HEK293 (cell line): ENCODE measurements around the gene KIFBP.

Experiments
- GLI4 ChIP-seq: fragments of 450-650 bp; formaldehyde crosslinking; IDR thresholded peaks from 2 replicates; pipeline ENCODE4 v1.5.1; 2016; ENCODE audit warnings: missing biosample characterization, missing genetic modification characterization
- IKZF3 ChIP-seq: fragments of 450-650 bp; IDR thresholded peaks from 2 replicates; pipeline ENCODE4 v1.5.0; 2018; ENCODE audit warnings: missing biosample characterization, mild to moderate bottlenecking, missing genetic modification characterization, moderate library complexity
- KLF16 ChIP-seq: fragments of 450-650 bp; formaldehyde crosslinking; IDR thresholded peaks from 2 replicates; pipeline ENCODE4 v1.5.1; 2017; ENCODE audit warnings: missing biosample characterization, missing genetic modification characterization
- KLF9 ChIP-seq: fragments of 450-650 bp; formaldehyde crosslinking; IDR thresholded peaks from 2 replicates; pipeline ENCODE4 v1.5.1; 2016; ENCODE audit warnings: missing biosample characterization, missing genetic modification characterization, low read depth
- PRDM6 ChIP-seq: fragments of 450-650 bp; formaldehyde crosslinking; IDR thresholded peaks from 2 replicates; pipeline ENCODE4 v1.5.1; 2017; ENCODE audit warnings: missing biosample characterization, missing genetic modification characterization
- SCRT1 ChIP-seq: fragments of 450-650 bp; formaldehyde crosslinking; IDR thresholded peaks from 2 replicates; pipeline ENCODE4 v1.5.1; 2016; ENCODE audit warnings: missing biosample characterization, missing genetic modification characterization, borderline replicate concordance
- SCRT2 ChIP-seq: fragments of 450-650 bp; formaldehyde crosslinking; IDR thresholded peaks from 2 replicates; pipeline ENCODE4 v1.5.1; 2016; ENCODE audit warnings: missing biosample characterization, missing genetic modification characterization
- YY1 ChIP-seq: fragments of 450-650 bp; formaldehyde crosslinking; IDR thresholded peaks from 2 replicates; pipeline ENCODE4 v1.5.1; 2018; ENCODE audit warnings: missing biosample characterization, missing genetic modification characterization
- ZBTB20 ChIP-seq: fragments of 450-650 bp; formaldehyde crosslinking; IDR thresholded peaks from 2 replicates; pipeline ENCODE4 v1.5.1; 2016; ENCODE audit warnings: missing biosample characterization, missing genetic modification characterization
- ZBTB26 ChIP-seq: fragments of 450-650 bp; formaldehyde crosslinking; optimal IDR thresholded peaks from 2 replicates; pipeline ENCODE3; 2016; ENCODE audit warnings: missing biosample characterization, mild to moderate bottlenecking, missing genetic modification characterization
- ZBTB48 ChIP-seq: fragments of 450-650 bp; formaldehyde crosslinking; IDR thresholded peaks from 2 replicates; pipeline ENCODE4 v1.5.1; 2016; ENCODE audit warnings: missing biosample characterization, missing genetic modification characterization
- ZEB2 ChIP-seq: fragments of 450-650 bp; formaldehyde crosslinking; IDR thresholded peaks from 2 replicates; pipeline ENCODE4 v1.5.1; 2016; ENCODE audit warnings: missing biosample characterization, missing genetic modification characterization
- ZNF157 ChIP-seq: fragments of 450-650 bp; formaldehyde crosslinking; IDR thresholded peaks from 2 replicates; pipeline ENCODE4 v1.5.1; 2016; ENCODE audit warnings: missing biosample characterization, missing genetic modification characterization
- ZNF169 ChIP-seq: fragments of 450-650 bp; formaldehyde crosslinking; IDR thresholded peaks from 2 replicates; pipeline ENCODE4 v1.5.1; 2016; ENCODE audit warnings: missing biosample characterization, missing genetic modification characterization
- ZNF19 ChIP-seq: fragments of 450-650 bp; formaldehyde crosslinking; IDR thresholded peaks from 2 replicates; pipeline ENCODE4; 2016; ENCODE audit warnings: missing biosample characterization, missing genetic modification characterization, low read depth
- ZNF26 ChIP-seq: fragments of 450-650 bp; formaldehyde crosslinking; IDR thresholded peaks from 2 replicates; pipeline ENCODE4 v1.5.1; 2016; ENCODE audit warnings: missing biosample characterization, missing genetic modification characterization
- ZNF324 ChIP-seq: fragments of 450-650 bp; formaldehyde crosslinking; IDR thresholded peaks from 2 replicates; pipeline ENCODE4 v1.5.1; 2016; ENCODE audit warnings: missing biosample characterization, missing genetic modification characterization
- ZNF354C ChIP-seq: fragments of 450-650 bp; formaldehyde crosslinking; IDR thresholded peaks from 2 replicates; pipeline ENCODE4 v1.5.1; 2016; ENCODE audit warnings: missing biosample characterization, missing genetic modification characterization, low read depth, borderline replicate concordance
- ZNF394 ChIP-seq: fragments of 450-650 bp; formaldehyde crosslinking; IDR thresholded peaks from 2 replicates; pipeline ENCODE4 v1.5.1; 2016; ENCODE audit warnings: missing biosample characterization, missing genetic modification characterization, mild to moderate bottlenecking, moderate library complexity, borderline replicate concordance
- ZNF423 ChIP-seq: fragments of 450-650 bp; formaldehyde crosslinking; IDR thresholded peaks from 2 replicates; pipeline ENCODE4 v1.5.1; 2016; ENCODE audit warnings: missing biosample characterization, missing genetic modification characterization
- ZNF433 ChIP-seq: fragments of 450-650 bp; formaldehyde crosslinking; IDR thresholded peaks from 2 replicates; pipeline ENCODE4 v1.5.1; 2016; ENCODE audit warnings: missing biosample characterization, missing genetic modification characterization, low read depth
- ZNF501 ChIP-seq: fragments of 450-650 bp; formaldehyde crosslinking; IDR thresholded peaks from 2 replicates; pipeline ENCODE4 v1.5.1; 2016; ENCODE audit warnings: missing biosample characterization, missing genetic modification characterization
- ZNF514 ChIP-seq: fragments of 450-650 bp; formaldehyde crosslinking; IDR thresholded peaks from 2 replicates; pipeline ENCODE4 v1.5.1; 2016; ENCODE audit warnings: missing biosample characterization, missing genetic modification characterization
- ZNF558 ChIP-seq: fragments of 450-650 bp; formaldehyde crosslinking; IDR thresholded peaks from 2 replicates; pipeline ENCODE4 v1.5.1; 2016; ENCODE audit warnings: missing biosample characterization, missing genetic modification characterization
- ZNF560 ChIP-seq: fragments of 450-650 bp; formaldehyde crosslinking; IDR thresholded peaks from 2 replicates; pipeline ENCODE4 v1.5.1; 2017; ENCODE audit warnings: missing biosample characterization, missing genetic modification characterization, borderline replicate concordance
- ZNF561 ChIP-seq: fragments of 450-650 bp; IDR thresholded peaks from 2 replicates; pipeline ENCODE4 v1.5.1; 2018; ENCODE audit warnings: missing biosample characterization, missing genetic modification characterization, borderline replicate concordance
- ZNF600 ChIP-seq: fragments of 450-650 bp; formaldehyde crosslinking; IDR thresholded peaks from 2 replicates; pipeline ENCODE4 v1.5.1; 2016; ENCODE audit warnings: missing biosample characterization, missing genetic modification characterization
- ZNF623 ChIP-seq: fragments of 450-650 bp; formaldehyde crosslinking; IDR thresholded peaks from 2 replicates; pipeline ENCODE4 v1.5.1; 2016; ENCODE audit warnings: missing biosample characterization, missing genetic modification characterization
- ZNF626 ChIP-seq: fragments of 450-650 bp; sonication (Bioruptor Pico); formaldehyde crosslinking; IDR thresholded peaks from 2 replicates; pipeline ENCODE4 v1.5.1; 2018; ENCODE audit warnings: missing biosample characterization, missing genetic modification characterization, inconsistent platforms
- ZNF639 ChIP-seq: fragments of 450-650 bp; formaldehyde crosslinking; IDR thresholded peaks from 2 replicates; pipeline ENCODE4 v1.5.1; 2016; ENCODE audit warnings: missing biosample characterization, missing genetic modification characterization
- ZNF645 ChIP-seq: fragments of 450-650 bp; formaldehyde crosslinking; IDR thresholded peaks from 2 replicates; pipeline ENCODE4; 2016; ENCODE audit warnings: missing biosample characterization, missing genetic modification characterization
- ZNF701 ChIP-seq: fragments of 450-650 bp; formaldehyde crosslinking; IDR thresholded peaks from 2 replicates; pipeline ENCODE4 v1.5.1; 2016; ENCODE audit warnings: missing biosample characterization, missing genetic modification characterization
- ZSCAN5A ChIP-seq: fragments of 450-650 bp; formaldehyde crosslinking; IDR thresholded peaks from 2 replicates; pipeline ENCODE4 v1.5.1; 2016; ENCODE audit warnings: missing biosample characterization, missing genetic modification characterization

The KIFBP gene

GRCh38 chr10:68988530-68989316 lies at the start of gene KIFBP (continued):
- TF ChIP-seq ZBTB26 (tag by site-specific recombination): peak; percentile 48
- peak; percentile 49; the same call in 1 of the 2 replicates for TF ChIP-seq ZNF561 (tag by site-specific recombination)
- TF ChIP-seq ZNF433: no peak
- peak; percentile 70 for TF ChIP-seq IKZF3 (tag by site-specific recombination)
- peak; percentile 50 for TF ChIP-seq ZEB2 (tag by site-specific recombination)
- TF ChIP-seq ZNF354C (tag by site-specific recombination): no peak
- TF ChIP-seq ZNF558: no peak
- TF ChIP-seq ZNF324 (tag by site-specific recombination): peak; percentile 24; the same call in 1 of the 2 replicates
- peak; percentile 90 for TF ChIP-seq ZNF501 (tag by site-specific recombination)
- TF ChIP-seq KLF9 (tag by site-specific recombination): peak; percentile 80
- no peak for TF ChIP-seq ZNF423 (tag by site-specific recombination)
- TF ChIP-seq ZBTB48 (tag by site-specific recombination): no peak
- TF ChIP-seq YY1 (tag by site-specific recombination): peak; percentile 49
- TF ChIP-seq ZBTB20 (tag by site-specific recombination): peak; percentile 83
- no peak for TF ChIP-seq ZNF19
- peak; percentile 78; the same call in 1 of the 2 replicates for TF ChIP-seq ZNF394 (tag by site-specific recombination)
- TF ChIP-seq ZNF645 (tag by site-specific recombination): no peak
- peak; percentile 70 for TF ChIP-seq KLF16
- no peak for TF ChIP-seq ZNF169 (tag by site-specific recombination)
- peak; percentile 22; the same call in 1 of the 2 replicates for TF ChIP-seq ZSCAN5A
- TF ChIP-seq ZNF600: peak; percentile 78
- no peak for TF ChIP-seq ZNF626 (tag by site-specific recombination)
- no peak for TF ChIP-seq ZNF701 (tag by site-specific recombination)
- no peak for TF ChIP-seq ZNF623 (tag by site-specific recombination)
- TF ChIP-seq ZNF514 (tag by site-specific recombination): no peak
- TF ChIP-seq ZNF26: no peak
- no peak for TF ChIP-seq ZNF157 (tag by site-specific recombination)
- TF ChIP-seq ZNF639: 0 out of 2 replicates have a peak, but pooled peaks have one; percentile 21
- TF ChIP-seq PRDM6 (tag by site-specific recombination): no peak
- TF ChIP-seq SCRT1 (tag by site-specific recombination): no peak
- TF ChIP-seq ZNF560 (tag by site-specific recombination): no peak
- no peak for TF ChIP-seq SCRT2 (tag by site-specific recombination)
- TF ChIP-seq GLI4 (tag by site-specific recombination): no peak
